Fibroblast of gingiva (primary cell): Measurements from ENCODE around the gene RPL23.
A peak's percentile ranks its signal among the peaks of the same experiment; 100 is the strongest.

Experiments used
- DNase-seq: peaks from one replicate; pipeline ENCODE4 v3.0.0-alpha.2; 2011; ENCODE audit warnings: low read depth

The RPL23 gene

DNA sequence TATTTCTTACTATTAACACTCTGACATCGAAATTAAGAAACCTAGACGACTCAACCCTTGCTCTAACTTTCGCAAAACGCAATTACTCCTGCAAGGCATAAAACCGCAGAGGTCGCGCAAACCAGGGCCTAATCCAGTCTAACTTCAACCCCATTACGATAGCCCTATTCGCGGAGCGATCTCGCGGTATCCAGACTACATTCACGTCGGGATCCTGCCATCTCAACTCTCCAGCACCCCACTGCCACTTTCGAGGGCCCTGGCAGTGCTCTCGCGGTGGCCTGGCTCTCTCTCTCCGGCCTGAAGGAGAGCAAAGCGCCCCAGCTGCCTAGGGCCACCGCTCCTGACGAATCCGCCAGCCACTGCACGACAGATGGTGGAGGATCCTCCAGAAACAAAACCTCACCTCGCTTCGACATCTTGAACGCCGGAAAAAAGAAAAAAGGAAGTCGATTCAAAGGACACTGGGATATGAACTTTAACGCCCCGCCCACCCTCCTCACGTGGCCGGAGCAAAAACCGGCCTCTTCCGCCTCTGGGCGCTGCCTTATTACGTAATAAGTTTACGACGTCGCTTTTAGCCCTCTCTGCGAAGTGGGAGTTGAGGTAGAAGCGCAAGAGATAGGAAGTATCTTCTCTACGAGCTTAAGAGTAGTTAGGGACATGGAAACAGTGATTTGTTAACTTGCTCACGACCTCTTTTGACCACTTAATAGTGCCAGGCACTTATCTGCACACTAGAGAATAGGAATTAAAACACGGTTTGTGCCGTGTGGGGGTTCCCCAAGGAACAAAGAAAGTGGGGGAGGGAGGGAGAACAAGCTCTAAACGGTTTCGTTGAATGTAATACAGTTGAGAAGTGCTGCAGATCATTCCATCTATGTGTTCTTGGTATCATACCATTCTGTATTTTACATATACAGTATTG is at the start of gene RPL23:
TSS of gene RPL23 (minus strand) at position 430 of the 928 bp plus-strand sequence. CDS start at position 419, 11 bp downstream.
- DNase-seq: peak; percentile 96

GRCh38 chr17:38900978-38901656 is 47.6 kb upstream of the RPL23 start:
- peak; percentile 76 for DNase-seq

DNA sequence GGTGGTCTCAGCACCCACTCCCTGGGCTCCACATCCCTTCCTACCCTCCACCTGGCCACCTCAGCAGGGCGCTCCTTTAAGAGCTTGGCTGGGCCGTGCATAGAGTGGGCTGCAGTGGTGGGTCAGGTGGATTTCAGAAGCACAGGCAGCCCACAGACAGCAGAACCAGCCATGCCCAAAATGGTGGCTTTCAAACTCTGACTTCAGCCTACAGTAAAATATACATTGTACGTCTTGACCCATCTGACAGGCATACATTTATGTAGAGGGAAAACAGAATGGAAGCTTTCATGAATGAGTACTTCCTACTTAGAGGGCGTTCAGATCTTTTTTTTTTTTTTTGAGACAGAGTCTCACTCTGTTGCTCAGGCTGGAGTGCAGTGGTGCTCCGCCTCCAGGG is 45.9 kb upstream of the RPL23 start:
- no peak for DNase-seq

- no peak for DNase-seq
These were observed 45.4 kb upstream of the RPL23 start for GRCh38 chr17:38898812-38899348.

DNA sequence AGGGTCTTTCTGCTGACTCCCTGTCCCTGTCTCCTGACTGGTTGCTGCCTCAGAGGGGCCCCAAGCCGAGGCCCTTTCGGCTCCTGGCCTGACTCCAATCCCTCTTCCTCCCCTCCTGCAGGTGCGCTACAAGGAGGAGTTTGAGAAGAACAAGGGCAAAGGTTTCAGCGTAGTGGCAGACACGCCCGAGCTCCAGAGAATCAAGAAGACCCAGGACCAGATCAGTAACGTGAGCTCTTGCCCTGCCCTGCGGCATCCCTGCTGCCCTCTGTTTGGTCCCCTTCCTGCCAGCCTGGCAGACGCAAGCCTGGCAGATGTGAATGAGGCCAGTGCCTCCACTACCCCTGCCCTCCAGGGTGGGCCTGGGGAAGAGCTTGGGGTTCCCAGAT is 44.8 kb upstream of the RPL23 start:
- DNase-seq: no peak

GRCh38 chr17:38897671-38898290 is 44.3 kb upstream of the RPL23 start:
- DNase-seq: no peak

DNA sequence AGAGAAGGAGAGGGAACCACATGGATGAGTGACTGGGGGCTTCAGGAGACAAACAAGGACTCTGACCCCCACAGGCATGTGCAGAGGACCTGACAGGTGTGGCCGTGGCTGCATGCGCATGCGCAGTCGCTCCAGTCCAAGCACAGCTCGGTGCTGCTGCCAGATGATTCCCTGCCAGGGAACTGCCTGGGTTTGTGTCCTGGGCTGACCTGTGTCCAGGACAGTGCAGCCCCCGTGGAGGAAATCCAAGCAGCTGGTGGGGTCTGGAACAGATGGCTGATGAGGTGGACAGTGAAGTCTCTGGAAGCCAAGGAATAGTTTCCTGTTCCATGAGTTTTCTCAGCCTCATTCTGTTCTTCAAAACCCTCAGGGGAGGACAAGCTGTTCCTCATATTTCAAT is 43.7 kb upstream of the RPL23 start:
- DNase-seq: peak; percentile 58

- DNase-seq: no peak
These were observed 42.9 kb upstream of the RPL23 start for GRCh38 chr17:38896346-38896954.

GRCh38 chr17:38894276-38894675 is 40.8 kb upstream of the RPL23 start:
- DNase-seq: no peak

DNA sequence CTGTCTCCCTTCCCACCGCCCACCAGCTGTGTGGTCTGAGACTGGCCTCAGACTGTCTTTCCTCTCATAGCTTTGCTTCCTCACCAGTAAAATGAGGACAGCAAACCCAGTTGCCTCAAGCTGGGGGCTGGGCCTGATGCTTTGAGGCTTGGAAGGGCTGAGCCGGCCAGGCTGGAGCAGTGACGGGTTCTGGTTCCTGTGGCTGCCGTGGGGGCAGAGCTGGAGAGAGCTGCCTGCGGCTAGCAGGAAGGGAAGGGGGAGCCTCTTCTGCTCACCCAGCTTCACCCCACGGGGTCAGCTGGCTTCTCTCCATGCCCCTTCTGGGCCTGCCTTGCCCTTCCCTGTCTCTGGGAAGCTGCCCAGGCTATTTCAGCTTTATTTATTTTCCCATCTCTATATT is 40.1 kb upstream of the RPL23 start:
- DNase-seq: no peak

DNA sequence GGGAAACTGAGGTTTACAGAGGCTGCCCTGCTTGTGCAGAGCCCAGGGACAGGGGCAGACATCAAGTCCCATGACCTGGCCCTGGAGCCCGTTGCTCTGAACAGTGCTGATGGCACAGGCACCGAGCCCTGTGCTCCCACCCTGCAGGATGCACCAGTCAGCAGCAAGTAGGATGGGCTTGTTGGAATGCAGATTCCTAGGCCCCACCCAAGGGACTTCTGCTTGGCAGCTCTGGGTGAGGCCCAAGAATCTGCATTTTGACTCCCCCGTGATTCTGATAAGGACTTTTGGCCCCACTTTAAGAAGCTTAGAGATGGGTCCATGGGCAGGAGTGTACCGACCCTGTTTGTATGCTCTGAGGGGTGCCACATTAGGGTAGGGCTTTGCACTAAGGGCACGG is 39.6 kb upstream of the RPL23 start:
- no peak for DNase-seq

GRCh38 chr17:38892620-38893019 is 39.1 kb upstream of the RPL23 start:
- no peak for DNase-seq

DNA sequence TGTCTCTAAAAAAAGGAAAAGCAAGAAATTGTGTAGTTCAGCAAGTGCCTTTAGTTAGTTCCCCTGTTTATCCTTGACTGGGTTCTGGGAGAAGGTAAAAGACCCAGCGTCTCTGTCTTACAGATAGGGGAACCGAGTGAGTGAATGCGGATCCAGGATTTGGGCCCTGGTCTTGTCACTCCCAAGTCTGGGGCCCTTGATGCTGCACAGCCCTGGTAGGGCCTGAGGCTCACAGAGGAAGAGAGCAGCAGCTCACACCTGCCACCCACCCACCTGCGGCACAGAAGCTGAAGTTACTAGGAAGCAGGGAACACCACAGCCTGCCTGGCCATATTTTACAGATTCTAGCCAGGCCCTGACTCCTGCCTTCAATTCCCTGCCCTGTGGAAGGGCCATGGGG is 38.6 kb upstream of the RPL23 start:
- no peak for DNase-seq

- no peak for DNase-seq
These were observed 37.9 kb upstream of the RPL23 start for GRCh38 chr17:38891441-38891840.

- no peak for DNase-seq
These were observed 36.9 kb upstream of the RPL23 start for GRCh38 chr17:38890410-38890746.

DNA sequence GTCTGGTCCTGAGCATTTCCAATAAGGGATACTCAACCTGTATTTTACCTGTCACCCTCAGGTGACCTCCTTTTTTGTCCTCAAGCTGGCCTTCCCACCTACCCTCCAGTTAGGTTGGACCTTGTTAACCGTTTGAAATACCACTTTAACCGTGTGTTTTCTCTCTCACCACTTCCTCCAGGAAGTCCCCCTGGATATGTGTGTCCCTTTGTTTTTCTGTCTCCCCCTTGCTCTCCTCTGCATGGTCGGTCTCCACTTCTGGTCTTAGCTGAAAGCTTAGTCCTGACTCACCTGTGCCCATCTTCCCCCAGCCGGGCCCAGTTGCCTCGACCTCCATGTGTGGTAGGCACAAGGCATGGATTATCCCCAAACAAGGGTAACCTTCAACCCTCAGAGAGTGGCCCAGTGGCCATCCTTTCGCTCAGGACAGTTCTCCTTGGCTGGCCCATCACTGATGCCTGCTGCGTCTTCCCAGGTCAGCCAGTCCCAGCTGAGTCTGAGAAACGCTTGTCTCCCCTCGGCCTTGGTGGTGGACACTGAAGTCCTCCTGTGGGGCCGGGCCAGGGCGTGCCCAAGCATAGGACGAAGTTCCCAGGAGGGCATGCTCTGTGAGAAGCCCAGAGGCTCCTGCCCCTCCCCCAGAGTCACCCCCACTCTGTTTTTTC is 36.4 kb upstream of the RPL23 start:
- DNase-seq: no peak

GRCh38 chr17:38888842-38889241 is 35.3 kb upstream of the RPL23 start:
- no peak for DNase-seq

DNA sequence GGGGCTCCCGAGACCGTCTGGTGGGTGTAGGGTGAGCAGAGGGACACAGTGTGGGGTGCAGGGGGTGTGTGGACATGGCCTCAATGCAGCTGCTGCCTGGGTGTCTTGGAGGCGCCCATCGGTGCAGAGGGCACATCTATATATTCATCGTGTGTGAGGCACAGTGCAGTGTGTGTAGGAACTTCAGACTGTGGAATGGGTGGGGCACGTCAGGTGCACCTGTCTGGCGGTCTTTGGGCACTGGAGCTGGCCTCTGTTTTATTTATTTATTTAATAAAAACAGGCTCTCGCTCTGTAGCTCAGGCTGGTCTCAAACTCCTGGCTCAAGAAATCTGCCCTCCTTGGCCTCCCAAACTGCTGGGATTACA is 33.1 kb upstream of the RPL23 start:
- DNase-seq: no peak

GRCh38 chr17:38885728-38886642 is 32.5 kb upstream of the RPL23 start:
- DNase-seq: no peak

- no peak for DNase-seq
These were observed 31.7 kb upstream of the RPL23 start for GRCh38 chr17:38885044-38885727.
